Endothelial cell (in vitro differentiated cells): Measurements from ENCODE around the gene KLK15. TPM values are rescaled to one million over a fixed set of nuclear protein-coding genes. Genes with fewer than 3 reads are reported as not detected.

Source experiments
- DNase-seq: peaks from one replicate; pipeline ENCODE4 v3.0.0; 2021; ENCODE audit warnings: low spot score
- H3K27ac Mint-ChIP-seq: one replicate; pipeline ENCODE4 v1.8.0; 2021; ENCODE audit warnings: mixed read lengths, inconsistent platforms; ENCODE audit not compliant: unreplicated experiment
- H3K27me3 Mint-ChIP-seq: one replicate; pipeline ENCODE4 v1.8.0; 2021; ENCODE audit warnings: mild to moderate bottlenecking, moderate library complexity, mixed read lengths, inconsistent platforms; ENCODE audit not compliant: unreplicated experiment
- H3K36me3 Mint-ChIP-seq: one replicate; pipeline ENCODE4 v1.8.0; 2021; ENCODE audit warnings: mild to moderate bottlenecking, low read depth, mixed read lengths, inconsistent platforms; ENCODE audit not compliant: unreplicated experiment
- H3K4me1 Mint-ChIP-seq: one replicate; pipeline ENCODE4 v1.8.0; 2021; ENCODE audit warnings: mild to moderate bottlenecking, mixed read lengths, inconsistent platforms; ENCODE audit not compliant: unreplicated experiment
- H3K4me3 Mint-ChIP-seq: one replicate; pipeline ENCODE4 v1.8.0; 2021; ENCODE audit warnings: mild to moderate bottlenecking, mixed read lengths, inconsistent platforms; ENCODE audit not compliant: unreplicated experiment
- H3K9me3 Mint-ChIP-seq: one replicate; pipeline ENCODE4 v1.8.0; 2021; ENCODE audit warnings: mixed read lengths, inconsistent platforms; ENCODE audit not compliant: unreplicated experiment
- total RNA-seq: library from RNA; stranded (reverse); fragmentation: NEBNext Ultra II Directional; extraction: Animal tissue kit (Norgen Biotek cat#: 25700); gene quantifications from one replicate; pipeline ENCODE4 v1.2.1, GENCODE V29; 2021; ENCODE audit not compliant: unreplicated experiment
- TF ChIP-seq, protein P1 (sequence below): fragments of 200-600 bp; sonication (generic); IDR thresholded peaks from one replicate; pipeline ENCODE4 v1.5.0; 2021; ENCODE audit warnings: antibody characterized with exemption; ENCODE audit not compliant: unreplicated experiment

KLK15 gene
- total RNA-seq, 1 donor from 2014 or later = not detected

DNA sequence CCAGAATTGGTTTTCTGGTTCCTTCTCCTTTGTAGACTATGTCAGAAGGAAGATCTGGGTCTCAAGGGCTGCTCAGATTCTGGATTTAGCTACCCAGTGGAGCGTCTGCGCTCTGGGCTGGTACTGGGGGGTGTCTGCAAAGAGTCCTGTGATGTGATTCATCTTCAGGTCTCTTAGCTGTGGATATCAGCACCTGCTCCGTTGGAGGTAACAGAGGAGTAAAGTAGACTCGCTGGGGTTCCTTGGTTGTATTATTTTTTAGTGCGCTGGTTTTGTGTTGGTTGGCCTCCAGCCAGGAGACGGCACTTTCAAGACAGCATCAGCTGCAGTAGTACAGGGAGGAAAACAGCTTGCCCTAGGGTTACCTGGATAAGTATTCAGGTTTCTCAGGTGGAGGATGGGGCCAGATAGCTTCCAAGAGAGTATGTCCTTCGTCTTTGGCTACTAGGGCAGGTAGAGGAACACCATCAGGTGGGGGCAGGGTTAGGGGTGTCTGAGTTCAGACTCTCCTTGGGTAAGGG, 10.4 kb upstream of the KLK15 start:
- Mint-ChIP-seq H3K9me3 (no peaks in the 10 kb centered on the region), H3K4me1 (no peaks in the 10 kb centered on the region), H3K27me3 (peaks cover 15% of the 10 kb centered on the region), H3K4me3 (no peak overlapping the region), H3K27ac (no peak overlapping the region), H3K36me3 (no peaks in the 10 kb centered on the region)
- TF ChIP-seq, protein P1, sequence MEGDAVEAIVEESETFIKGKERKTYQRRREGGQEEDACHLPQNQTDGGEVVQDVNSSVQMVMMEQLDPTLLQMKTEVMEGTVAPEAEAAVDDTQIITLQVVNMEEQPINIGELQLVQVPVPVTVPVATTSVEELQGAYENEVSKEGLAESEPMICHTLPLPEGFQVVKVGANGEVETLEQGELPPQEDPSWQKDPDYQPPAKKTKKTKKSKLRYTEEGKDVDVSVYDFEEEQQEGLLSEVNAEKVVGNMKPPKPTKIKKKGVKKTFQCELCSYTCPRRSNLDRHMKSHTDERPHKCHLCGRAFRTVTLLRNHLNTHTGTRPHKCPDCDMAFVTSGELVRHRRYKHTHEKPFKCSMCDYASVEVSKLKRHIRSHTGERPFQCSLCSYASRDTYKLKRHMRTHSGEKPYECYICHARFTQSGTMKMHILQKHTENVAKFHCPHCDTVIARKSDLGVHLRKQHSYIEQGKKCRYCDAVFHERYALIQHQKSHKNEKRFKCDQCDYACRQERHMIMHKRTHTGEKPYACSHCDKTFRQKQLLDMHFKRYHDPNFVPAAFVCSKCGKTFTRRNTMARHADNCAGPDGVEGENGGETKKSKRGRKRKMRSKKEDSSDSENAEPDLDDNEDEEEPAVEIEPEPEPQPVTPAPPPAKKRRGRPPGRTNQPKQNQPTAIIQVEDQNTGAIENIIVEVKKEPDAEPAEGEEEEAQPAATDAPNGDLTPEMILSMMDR = no peak
- DNase-seq = no peak

DNA sequence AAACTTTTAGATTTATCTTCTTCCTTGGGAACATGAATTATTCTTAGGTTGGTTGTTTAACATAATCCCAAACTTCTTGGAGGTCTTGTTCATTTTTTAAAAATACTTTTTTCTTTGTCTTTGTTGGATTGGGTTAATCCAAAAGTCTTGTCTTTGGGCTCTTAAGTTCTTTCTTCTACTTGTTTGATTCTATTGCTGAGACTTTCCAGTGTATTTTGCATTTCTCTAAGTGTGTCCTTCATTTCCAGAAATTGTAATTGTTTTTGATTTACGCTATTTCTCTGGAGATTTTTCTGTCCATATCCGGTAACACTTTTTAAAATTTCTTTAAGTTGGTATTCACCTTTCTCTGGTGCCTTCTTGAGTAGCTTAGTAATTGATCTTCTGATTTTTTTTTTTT, 9.8 kb upstream of the KLK15 start:
- Mint-ChIP-seq H3K9me3 (no peaks in the 10 kb centered on the region), H3K27ac (no peak overlapping the region), H3K27me3 (peaks cover 12% of the 10 kb centered on the region), H3K4me3 (no peak overlapping the region), H3K4me1 (no peaks in the 10 kb centered on the region), H3K36me3 (no peaks in the 10 kb centered on the region)
- TF ChIP-seq, protein P1 = no peak
- DNase-seq = no peak

DNA sequence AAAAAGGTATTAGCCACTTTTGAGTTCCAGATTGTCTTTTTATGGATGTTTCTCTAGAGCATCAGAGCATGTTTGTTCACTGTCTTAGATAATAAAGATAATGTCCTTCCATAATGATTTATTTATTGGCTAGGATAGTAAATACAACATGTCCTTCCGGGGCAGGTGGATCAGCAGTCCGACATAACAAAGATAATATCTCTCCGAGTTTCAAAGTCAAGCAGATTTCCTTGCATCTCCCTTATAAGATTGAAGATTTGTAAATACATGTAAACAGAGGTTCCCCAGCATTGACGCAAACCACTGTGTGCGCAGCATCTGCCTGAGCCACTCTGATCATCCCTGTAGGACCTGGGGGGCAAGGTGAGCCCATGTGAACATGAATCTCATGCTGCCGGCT, 8.8 kb upstream of the KLK15 start:
- no peak overlapping the region for H3K27ac Mint-ChIP-seq
- no peak overlapping the region for H3K4me3 Mint-ChIP-seq
- DNase-seq = no peak
- H3K4me1 Mint-ChIP-seq = no peaks in the 10 kb centered on the region
- no peaks in the 10 kb centered on the region for H3K9me3 Mint-ChIP-seq
- peaks cover 16% of the 10 kb centered on the region for H3K27me3 Mint-ChIP-seq
- TF ChIP-seq, protein P1 = no peak
- H3K36me3 Mint-ChIP-seq = no peaks in the 10 kb centered on the region

GRCh38 chr19:50839712-50840655, 6.6 kb upstream of the KLK15 start:
- no peaks in the 10 kb centered on the region for H3K4me1 Mint-ChIP-seq
- peaks cover 21% of the 10 kb centered on the region for H3K27me3 Mint-ChIP-seq
- H3K4me3 Mint-ChIP-seq = no peak overlapping the region
- H3K27ac Mint-ChIP-seq = no peak overlapping the region
- no peak for DNase-seq
- no peaks in the 10 kb centered on the region for H3K9me3 Mint-ChIP-seq
- H3K36me3 Mint-ChIP-seq = no peaks in the 10 kb centered on the region
- TF ChIP-seq, protein P1 = no peak

DNA sequence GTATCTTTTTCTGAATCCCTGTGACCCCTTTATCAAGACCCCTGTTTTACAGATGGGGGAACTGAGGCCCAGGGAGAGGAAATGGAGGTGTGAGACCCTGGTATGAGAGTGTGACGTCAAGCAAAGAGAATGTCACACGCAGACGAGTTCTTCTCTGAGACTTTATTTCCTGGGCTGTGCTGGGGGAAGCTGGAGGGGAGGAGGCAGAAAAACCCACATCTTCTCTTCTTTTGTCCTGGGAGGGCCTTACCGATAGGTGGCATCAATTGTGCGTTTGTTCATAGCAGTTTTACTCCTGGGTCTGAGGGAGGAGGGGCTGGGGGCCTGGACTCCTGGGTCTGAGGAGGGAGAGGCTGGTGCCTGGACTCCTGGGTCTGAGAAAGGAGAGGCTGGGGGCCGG, 4.9 kb upstream of the KLK15 start:
- TF ChIP-seq, protein P1 = no peak
- no peak for DNase-seq
- Mint-ChIP-seq H3K27me3 (peaks cover 21% of the 10 kb centered on the region), H3K4me3 (peak overlapping the region; percentile 62), H3K9me3 (no peaks in the 10 kb centered on the region), H3K4me1 (no peaks in the 10 kb centered on the region), H3K36me3 (no peaks in the 10 kb centered on the region), H3K27ac (peak overlapping the region; percentile 30)
